H9 (cell line): Measurements from ENCODE around the gene WLS. TPM values are rescaled to one million over a fixed set of nuclear protein-coding genes. Genes with fewer than 3 reads are reported as not detected.

Experiments
- DNase-seq: peaks from one replicate; pipeline ENCODE4 v3.0.0-alpha.2; 2017
- H2AFZ ChIP-seq: one replicate; pipeline ENCODE4 v1.6.1; 2013; ENCODE audit warnings: mild to moderate bottlenecking, low read length, control low read depth, moderate library complexity
- H2AK5ac ChIP-seq: 2 replicates; pipeline ENCODE4 v1.6.1; 2013; ENCODE audit warnings: low read length, control low read depth, mixed read lengths; ENCODE audit not compliant: insufficient read length
- H2BK120ac ChIP-seq: one replicate; pipeline ENCODE4 v1.6.1; 2013; ENCODE audit warnings: low read depth, mild to moderate bottlenecking, low read length, control low read depth, inconsistent platforms; ENCODE audit not compliant: poor library complexity, severe bottlenecking
- H2BK12ac ChIP-seq: 2 replicates; pipeline ENCODE4 v1.6.1; 2013; ENCODE audit warnings: low read length, control low read depth, mixed read lengths, low read depth; ENCODE audit not compliant: insufficient read length
- H2BK15ac ChIP-seq: 2 replicates; pipeline ENCODE4 v1.6.1; 2013; ENCODE audit warnings: low read depth, low read length, control low read depth
- H2BK20ac ChIP-seq: one replicate; pipeline ENCODE4 v1.6.1; 2013; ENCODE audit warnings: low read depth, mild to moderate bottlenecking, low read length, control low read depth, inconsistent platforms; ENCODE audit not compliant: poor library complexity, severe bottlenecking
- H2BK5ac ChIP-seq: 2 replicates; pipeline ENCODE4 v1.6.1; 2013; ENCODE audit warnings: low read length, control low read depth, mixed read lengths; ENCODE audit not compliant: insufficient read length
- H3K14ac ChIP-seq: 2 replicates; pipeline ENCODE4 v1.6.1; 2013; ENCODE audit warnings: low read length, control low read depth; ENCODE audit not compliant: insufficient read depth
- H3K18ac ChIP-seq: 2 replicates; pipeline ENCODE4 v1.6.1; 2013; ENCODE audit warnings: low read depth, mild to moderate bottlenecking, mixed read lengths, low read length, control low read depth; ENCODE audit not compliant: insufficient read length
- H3K23ac ChIP-seq: 2 replicates; pipeline ENCODE4 v1.6.1; 2013; ENCODE audit warnings: low read length, control low read depth, mixed read lengths, low read depth; ENCODE audit not compliant: insufficient read length
- H3K23me2 ChIP-seq: 2 replicates; pipeline ENCODE4 v1.6.1; 2013; ENCODE audit warnings: low read depth, mild to moderate bottlenecking, mixed read lengths, low read length, control low read depth; ENCODE audit not compliant: insufficient read length, poor library complexity, severe bottlenecking
- H3K27ac ChIP-seq: 2 replicates; pipeline ENCODE4 v1.5.1; 2013; ENCODE audit warnings: low read length, control low read depth, mixed read lengths, low read depth; ENCODE audit not compliant: insufficient read length
- H3K27me3 ChIP-seq: 2 replicates; pipeline ENCODE4 v1.6.1; 2013; ENCODE audit warnings: low read length, control low read depth, inconsistent platforms; ENCODE audit not compliant: insufficient read depth
- H3K4ac ChIP-seq: 2 replicates; pipeline ENCODE4 v1.6.1; 2013; ENCODE audit warnings: low read depth, mild to moderate bottlenecking, control low read depth, inconsistent platforms, low read length, moderate library complexity
- H3K4me1 ChIP-seq: 2 replicates; pipeline ENCODE4 v1.6.1; 2013; ENCODE audit warnings: low read length, control low read depth, inconsistent platforms; ENCODE audit not compliant: insufficient read depth
- H3K4me2 ChIP-seq: 2 replicates; pipeline ENCODE4 v1.6.1; 2013; ENCODE audit warnings: low read length, control low read depth, mixed read lengths; ENCODE audit not compliant: insufficient read length, insufficient read depth
- H3K56ac ChIP-seq: 2 replicates; pipeline ENCODE4 v1.6.1; 2013; ENCODE audit warnings: low read depth, mild to moderate bottlenecking, mixed read lengths, low read length, control low read depth; ENCODE audit not compliant: insufficient read length
- H3K79me1 ChIP-seq: 2 replicates; pipeline ENCODE4 v1.6.1; 2013; ENCODE audit warnings: low read depth, mild to moderate bottlenecking, moderate library complexity, low read length, control low read depth, inconsistent platforms; ENCODE audit not compliant: insufficient read depth, poor library complexity, severe bottlenecking
- H3K79me2 ChIP-seq: 2 replicates; pipeline ENCODE4 v1.6.1; 2013; ENCODE audit warnings: low read length, control low read depth, inconsistent platforms; ENCODE audit not compliant: insufficient read depth
- H3K9ac ChIP-seq: 2 replicates; pipeline ENCODE4 v1.6.1; 2013; ENCODE audit warnings: low read length, control low read depth, mixed read lengths; ENCODE audit not compliant: insufficient read length; ENCODE audit errors: extremely low read depth
- H3K9me3 ChIP-seq: one replicate; pipeline ENCODE4 v1.6.1; 2013; ENCODE audit warnings: low read depth, low read length, inconsistent platforms; ENCODE audit not compliant: control insufficient read depth
- H3T11ph ChIP-seq: one replicate; pipeline ENCODE4 v1.6.1; 2013; ENCODE audit warnings: mild to moderate bottlenecking, low read length, control low read depth, inconsistent platforms
- H4K20me1 ChIP-seq: one replicate; pipeline ENCODE4 v1.6.1; 2013; ENCODE audit not compliant: control insufficient read depth, insufficient read length, insufficient read depth
- H4K5ac ChIP-seq: 2 replicates; pipeline ENCODE4 v1.6.1; 2013; ENCODE audit warnings: low read depth, mild to moderate bottlenecking, mixed read lengths, low read length, control low read depth; ENCODE audit not compliant: insufficient read length
- H4K8ac ChIP-seq: replicated peaks from 2 replicates; pipeline ENCODE4 v1.6.1; 2013; ENCODE audit warnings: low read length, control low read depth, mixed read lengths, low read depth; ENCODE audit not compliant: insufficient read length
- H4K91ac ChIP-seq: 2 replicates; pipeline ENCODE4 v1.6.1; 2013; ENCODE audit warnings: low read depth, mild to moderate bottlenecking, moderate library complexity, mixed read lengths, low read length, control low read depth; ENCODE audit not compliant: insufficient read length
- H3K27ac Mint-ChIP-seq, 3 experiments: 2 replicates in 2 of 3; 3 replicates in 1 of 3; pipeline ENCODE4 v1.8.0; 2020 to 2021; ENCODE audit warnings: mixed read lengths in 3 of 3, mild to moderate bottlenecking in 1 of 3, moderate library complexity in 1 of 3
- H3K27me3 Mint-ChIP-seq: 2 replicates; pipeline ENCODE4 v1.8.0; 2021; ENCODE audit warnings: low read depth, mild to moderate bottlenecking, moderate library complexity, mixed read lengths
- H3K36me3 Mint-ChIP-seq, 3 experiments: 2 replicates in 2 of 3; 3 replicates in 1 of 3; pipeline ENCODE4 v1.8.0; 2020 to 2021; ENCODE audit warnings: low read depth in 3 of 3, mixed read lengths in 3 of 3; ENCODE audit not compliant: insufficient read depth in 1 of 3
- H3K4me1 Mint-ChIP-seq, 2 experiments: 2 replicates each; pipeline ENCODE4 v1.8.0; 2020; ENCODE audit warnings: mixed read lengths in 2 of 2
- H3K4me3 Mint-ChIP-seq, 2 experiments: 2 replicates in 1 of 2; 3 replicates in 1 of 2; pipeline ENCODE4 v1.8.0; 2020 to 2021; ENCODE audit warnings: mild to moderate bottlenecking in 2 of 2, mixed read lengths in 2 of 2, moderate library complexity in 1 of 2
- H3K9me3 Mint-ChIP-seq, 2 experiments: 2 replicates in 1 of 2; 3 replicates in 1 of 2; pipeline ENCODE4 v1.8.0; 2020; ENCODE audit warnings: mild to moderate bottlenecking in 2 of 2, mixed read lengths in 2 of 2, moderate library complexity in 1 of 2
- CTCF ChIP-seq: fragments of 200-600 bp; sonication (generic); conservative IDR thresholded peaks from 3 replicates; pipeline ENCODE4 v1.8.0; 2021; ENCODE audit warnings: antibody characterized with exemption, mild to moderate bottlenecking
- WGBS: extraction: QIAGEN DNeasy Blood & Tissue Kit; methylation state at CpG from one replicate; pipeline ENCODE4 v1.1.7; 2013; ENCODE audit warnings: missing lambda C conversion rate, low lambda C conversion rate, mixed read lengths; ENCODE audit not compliant: insufficient read length; ENCODE audit errors: extremely low coverage; 5-methylcytosine and 5-hydroxymethylcytosine counted together
- total RNA-seq: library from RNA; stranded (reverse); gene quantifications from 2 replicates; pipeline ENCODE4 v1.2.1, GENCODE V29; 2021

WLS gene
- total RNA-seq, 1 experiment from 2014 or later = 0.94 TPM

- H4K91ac ChIP-seq = no peak overlapping the region
- H4K8ac ChIP-seq = no peak overlapping the region
- H3T11ph ChIP-seq = no peak overlapping the region
- H3K27ac Mint-ChIP-seq = no peak overlapping the region
- H3K4me1 ChIP-seq = no peaks in the 10 kb centered on the region
- H3K23ac ChIP-seq = no peak overlapping the region
- H3K79me1 ChIP-seq = no peaks in the 10 kb centered on the region
- no peak overlapping the region for H3K4me3 Mint-ChIP-seq
- no peaks in the 10 kb centered on the region for H3K36me3 Mint-ChIP-seq
- no peak overlapping the region for H2BK15ac ChIP-seq
- no peak overlapping the region for H4K5ac ChIP-seq
- no peak overlapping the region for H2BK120ac ChIP-seq
- no peaks in the 10 kb centered on the region for H3K23me2 ChIP-seq
- H3K27me3 ChIP-seq = no peaks in the 10 kb centered on the region
- H3K4me2 ChIP-seq = no peak overlapping the region
- no peak overlapping the region for H3K18ac ChIP-seq
- no peak overlapping the region for H3K27ac ChIP-seq
- H2BK20ac ChIP-seq = no peak overlapping the region
- WGBS = no CpG with 5 or more reads among the region's 2 CpGs
- no peak overlapping the region for H3K56ac ChIP-seq
- H2AFZ ChIP-seq = no peak overlapping the region
- no peak for TF ChIP-seq CTCF
- no peak for DNase-seq
- no peaks in the 10 kb centered on the region for H4K20me1 ChIP-seq
- no peak overlapping the region for H2AK5ac ChIP-seq
- H3K9me3 Mint-ChIP-seq = no peaks in the 10 kb centered on the region; a peak in 1 of 5 replicates
- no peaks in the 10 kb centered on the region for H3K27me3 Mint-ChIP-seq
- no peak overlapping the region for H3K14ac ChIP-seq
- H2BK5ac ChIP-seq = no peak overlapping the region
- H3K79me2 ChIP-seq = no peaks in the 10 kb centered on the region
- no peak overlapping the region for H2BK12ac ChIP-seq
- H3K9me3 ChIP-seq = no peaks in the 10 kb centered on the region
- H3K4ac ChIP-seq = no peak overlapping the region
- H3K4me1 Mint-ChIP-seq = peaks cover 11 to 16% of the 10 kb centered on the region in 2 experiments
- H3K9ac ChIP-seq = no peak overlapping the region
Observed at GRCh38 chr1:68100571-68100970, 131.8 kb downstream of the WLS start.
